ENCODE measurements around the gene COX6A1.
"Not testable (repeated sequence)": the region's sequence is repeated elsewhere in the genome, so short reads cannot be mapped to it uniquely, and the experiment has no call there.

Gene COX6A1

DNA sequence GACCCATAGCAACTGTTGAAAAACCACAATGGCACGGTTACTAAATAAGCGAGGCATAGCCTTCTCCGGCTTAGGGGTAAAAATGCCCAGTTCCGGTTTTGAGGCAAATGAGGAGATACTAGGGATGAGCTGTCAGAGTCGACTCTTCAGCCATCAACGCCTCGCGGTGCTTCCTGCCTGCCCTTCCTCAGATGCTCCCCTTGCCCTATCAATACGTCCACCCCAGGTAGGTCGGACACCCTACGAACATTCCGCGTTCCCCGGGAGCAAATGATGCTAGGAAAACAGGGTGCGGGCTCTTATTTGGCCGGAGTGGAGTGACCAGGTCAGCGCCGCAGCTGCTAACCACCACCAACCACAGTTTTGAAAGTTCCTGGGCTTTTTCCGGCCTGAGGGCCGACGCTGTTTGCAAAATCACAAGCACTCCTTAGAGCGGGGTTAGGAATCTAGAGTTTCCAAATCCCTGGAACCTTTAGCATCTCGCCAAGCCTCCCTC is 30.5 kb downstream of the COX6A1 start:
- peak; percentile 43 for DNase-seq

DNA sequence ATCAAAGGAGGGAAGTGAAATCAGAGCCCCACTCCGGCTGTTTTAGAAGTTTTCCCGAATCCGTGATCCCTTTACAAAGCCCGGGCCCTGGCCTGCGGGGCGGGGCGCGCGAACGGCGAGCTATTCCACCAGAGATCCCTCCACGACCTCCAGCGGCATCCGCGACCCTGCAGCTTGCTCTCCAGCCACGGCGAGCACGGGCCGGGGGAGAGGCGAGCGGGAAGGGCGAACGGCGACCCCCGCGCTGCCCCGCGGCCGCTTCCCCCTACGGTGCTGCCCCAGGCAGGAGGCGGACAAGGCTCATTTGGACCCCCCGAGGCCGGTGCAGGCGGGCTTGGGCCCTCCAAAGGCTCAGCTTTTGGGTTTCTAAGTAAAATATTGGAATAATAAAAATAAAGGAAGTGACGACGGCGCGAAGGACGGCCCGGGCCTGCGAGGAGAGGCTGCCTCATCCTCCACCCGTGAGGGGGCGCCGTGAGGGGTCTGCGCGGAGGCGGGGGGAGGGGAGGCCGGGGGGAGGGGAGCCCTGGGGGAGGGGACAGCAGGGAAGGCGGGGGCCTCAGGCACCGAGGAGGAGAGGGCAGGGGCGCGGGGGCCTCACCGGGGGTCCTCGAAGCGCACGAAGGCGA is 31.0 kb downstream of the COX6A1 start:
- DNase-seq: peak; percentile 67

DNA sequence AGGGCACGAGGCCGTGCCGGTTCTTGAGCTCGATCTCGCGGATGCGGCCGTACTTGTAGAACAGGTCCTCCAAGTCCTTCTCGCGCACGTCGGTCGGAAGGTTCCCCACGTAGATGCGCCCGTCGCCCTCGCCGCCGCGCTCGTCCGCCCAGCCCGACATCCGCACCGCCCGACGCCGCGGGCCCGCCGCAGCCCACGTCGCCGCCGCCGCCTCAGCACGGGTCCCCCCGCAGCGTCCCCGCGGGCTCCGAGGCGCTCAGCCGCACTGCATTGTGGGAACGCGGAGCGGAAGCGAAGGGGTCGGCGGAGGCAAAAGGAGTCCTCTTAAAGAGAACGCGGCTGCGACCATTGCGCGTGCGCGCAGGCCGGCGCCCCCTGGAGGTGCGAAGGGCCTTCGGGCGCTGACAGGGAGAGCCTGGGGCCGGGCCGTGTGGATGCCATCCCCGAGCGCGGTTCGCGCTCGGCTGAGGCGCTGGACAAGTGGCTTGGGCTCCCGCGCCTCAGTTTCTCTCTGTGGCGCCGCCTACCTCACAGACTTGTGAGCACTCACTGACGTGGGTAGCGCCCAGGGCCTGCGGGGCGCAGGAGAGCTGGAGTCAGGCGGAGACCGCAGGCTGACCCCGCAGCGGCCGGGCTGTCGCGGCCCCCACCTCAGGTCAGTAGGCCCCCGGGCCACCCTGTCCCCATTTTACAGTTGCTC is 31.7 kb downstream of the COX6A1 start, which contains the start of gene SRSF9:
SRSF9 (minus strand) TSS at position 299 of the 700 bp plus-strand sequence; CDS start at position 160, 139 bp downstream.
- peak; percentile 96 for DNase-seq

DNA sequence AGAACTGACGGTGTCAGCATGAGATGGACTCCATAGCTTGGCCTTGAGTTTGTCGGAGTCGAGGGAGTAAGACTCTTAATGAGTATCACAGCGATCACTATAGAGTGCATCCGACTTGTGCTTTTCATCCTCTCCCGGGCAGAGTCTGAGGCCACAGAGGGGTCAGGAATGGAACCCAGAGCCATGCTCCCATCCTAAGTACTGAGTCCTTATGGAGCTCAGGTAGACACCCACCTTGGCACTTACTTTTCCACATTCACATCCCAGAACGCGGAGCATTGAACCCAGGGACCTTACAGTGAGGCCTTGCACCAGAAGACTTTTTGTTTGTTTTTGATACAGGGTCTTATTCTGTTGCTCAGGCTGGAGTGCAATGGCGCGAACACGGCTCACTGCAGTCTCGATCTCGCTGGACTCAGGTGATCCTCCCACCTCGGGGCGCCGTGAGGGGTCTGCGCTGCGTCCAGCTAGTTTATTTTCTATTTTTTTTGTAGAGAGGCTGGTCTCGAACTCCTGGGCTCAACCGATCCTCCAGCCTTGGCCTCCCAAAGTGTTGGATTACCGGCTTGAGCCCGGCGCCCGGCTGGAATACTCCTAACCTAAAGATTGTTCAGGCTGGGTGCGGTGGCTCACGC is 32.4 kb downstream of the COX6A1 start:
- no peak for DNase-seq

DNA sequence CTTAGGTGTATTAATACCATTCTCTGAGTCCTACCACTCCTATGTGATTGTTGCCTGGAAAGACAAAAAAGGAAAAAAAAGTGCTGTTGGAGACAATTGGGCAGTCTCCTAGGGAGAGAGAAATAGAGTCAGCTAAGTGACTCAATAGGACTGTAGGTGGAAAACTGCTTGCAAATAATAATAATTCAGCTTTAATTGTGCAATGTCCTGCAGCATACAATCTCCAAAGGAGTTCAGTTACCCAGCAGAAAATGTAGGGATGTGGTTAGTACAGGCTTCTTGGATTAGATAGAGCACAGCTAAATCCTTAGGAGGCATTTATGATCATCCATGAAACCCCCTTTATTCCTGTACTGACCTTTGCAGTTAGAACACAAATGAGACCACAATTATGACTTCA is 34.6 kb downstream of the COX6A1 start:
- DNase-seq: no peak

DNA sequence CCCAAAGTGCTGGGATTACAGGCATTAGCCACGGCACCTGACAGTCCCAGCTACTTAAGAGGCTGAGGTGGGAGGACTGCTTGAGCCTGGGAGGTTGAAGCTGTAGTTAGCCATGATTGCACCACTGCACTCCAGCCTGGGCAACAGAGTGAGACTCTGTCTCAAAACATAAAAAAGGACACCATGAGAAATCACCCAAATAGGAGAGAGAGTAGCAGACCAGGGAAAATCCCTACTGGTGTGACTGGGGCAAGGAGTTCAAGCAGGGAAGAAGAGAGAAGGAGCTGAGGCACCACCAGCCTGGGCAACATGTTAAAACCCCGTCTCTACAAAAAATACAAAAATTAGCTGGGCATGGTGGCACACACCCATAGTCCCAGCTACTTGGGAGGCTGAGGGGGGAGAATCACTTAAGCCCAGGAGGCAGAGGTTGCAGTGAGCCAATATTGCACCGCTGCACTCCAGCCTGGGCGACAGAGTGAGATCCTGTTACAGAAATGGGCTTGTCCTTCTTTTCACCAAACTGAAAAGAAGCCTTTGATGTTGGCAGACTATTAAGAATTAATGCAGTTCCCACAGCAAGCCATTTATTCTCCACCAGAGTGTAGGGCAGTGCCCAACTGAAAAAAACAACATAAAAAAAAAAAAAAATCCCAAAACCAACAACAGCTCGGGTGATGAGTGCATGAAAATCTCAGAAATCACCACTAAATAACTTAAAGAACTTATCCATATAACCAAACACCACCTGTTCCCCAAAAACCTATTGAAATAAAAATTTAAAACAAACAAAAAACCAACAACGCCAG is 36.1 kb downstream of the COX6A1 start:
- no peak for DNase-seq

DNA sequence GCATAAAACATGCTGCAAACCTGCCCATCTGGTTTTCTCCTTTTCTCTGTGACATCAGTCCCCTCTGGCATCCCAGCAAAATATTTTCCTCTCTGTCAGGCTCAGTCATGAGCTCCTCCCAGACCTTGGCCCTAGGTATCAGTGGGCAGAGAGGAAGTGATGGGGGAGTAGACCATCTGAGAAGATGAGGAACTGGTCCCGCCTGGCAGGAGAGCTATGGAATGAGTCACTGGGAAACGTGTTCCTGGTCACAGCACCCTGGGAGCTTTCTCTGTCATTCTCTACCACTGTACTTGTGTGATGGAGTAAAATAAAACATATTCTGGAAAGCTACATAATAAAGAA is 36.7 kb downstream of the COX6A1 start:
- DNase-seq: peak; percentile 42

DNA sequence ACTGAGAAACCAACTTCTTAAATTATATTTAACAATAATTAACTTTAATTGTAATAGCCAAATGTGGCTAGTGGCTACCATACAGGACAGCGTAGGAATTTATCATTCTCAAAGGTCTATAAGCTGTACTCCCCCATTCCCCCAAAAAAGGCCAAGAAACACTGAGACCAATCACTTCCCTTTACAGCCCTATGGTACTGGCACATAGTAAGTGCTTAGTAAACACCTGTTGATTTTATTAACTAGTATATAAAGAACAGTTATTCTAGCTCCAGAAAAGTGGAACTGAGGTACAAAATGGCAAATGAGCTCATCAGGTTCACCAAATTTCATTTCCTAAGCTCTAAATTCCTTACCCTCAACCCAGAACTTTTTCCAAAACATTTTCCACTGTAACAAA is 37.7 kb downstream of the COX6A1 start:
- no peak for DNase-seq

DNA sequence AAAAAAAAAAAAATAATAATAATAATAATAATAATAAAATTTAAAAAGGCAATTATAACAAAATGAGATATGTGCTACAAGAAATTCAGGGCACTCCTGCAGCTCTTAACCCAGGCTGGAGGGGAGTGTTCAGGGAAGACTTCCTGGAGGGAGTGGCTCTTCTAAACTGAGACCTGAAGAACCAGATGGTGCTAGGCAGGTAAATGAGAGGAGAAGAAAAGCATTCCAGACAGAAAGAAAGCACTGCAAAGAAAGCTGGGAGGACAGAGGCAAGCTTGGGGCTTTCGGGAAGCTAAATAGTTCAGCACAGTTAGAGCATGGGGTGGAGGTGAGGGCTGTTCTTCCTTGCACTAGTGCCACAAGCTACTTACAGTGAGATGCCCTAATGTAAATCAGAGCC is 41.5 kb downstream of the COX6A1 start:
- DNase-seq: no peak

DNA sequence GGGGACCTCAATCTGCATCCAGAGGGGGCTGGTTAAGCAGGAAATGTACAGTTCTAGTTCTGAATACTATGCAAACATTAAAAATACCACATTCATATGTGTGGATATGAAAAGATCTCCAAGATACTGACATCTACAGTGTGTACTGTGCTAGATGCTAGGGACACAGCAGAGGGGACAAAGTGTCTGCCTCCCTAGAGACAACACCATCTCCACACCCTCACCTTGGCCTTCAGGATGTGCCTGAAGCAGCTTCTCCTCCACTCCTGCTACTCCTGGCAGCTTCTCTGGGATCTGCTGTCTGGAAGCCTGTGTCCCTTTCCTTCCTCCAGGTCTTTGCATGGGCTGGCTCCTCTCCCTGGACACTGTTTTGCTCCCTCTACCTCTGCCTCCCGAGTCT is 42.3 kb downstream of the COX6A1 start:
- DNase-seq: no peak

DNA sequence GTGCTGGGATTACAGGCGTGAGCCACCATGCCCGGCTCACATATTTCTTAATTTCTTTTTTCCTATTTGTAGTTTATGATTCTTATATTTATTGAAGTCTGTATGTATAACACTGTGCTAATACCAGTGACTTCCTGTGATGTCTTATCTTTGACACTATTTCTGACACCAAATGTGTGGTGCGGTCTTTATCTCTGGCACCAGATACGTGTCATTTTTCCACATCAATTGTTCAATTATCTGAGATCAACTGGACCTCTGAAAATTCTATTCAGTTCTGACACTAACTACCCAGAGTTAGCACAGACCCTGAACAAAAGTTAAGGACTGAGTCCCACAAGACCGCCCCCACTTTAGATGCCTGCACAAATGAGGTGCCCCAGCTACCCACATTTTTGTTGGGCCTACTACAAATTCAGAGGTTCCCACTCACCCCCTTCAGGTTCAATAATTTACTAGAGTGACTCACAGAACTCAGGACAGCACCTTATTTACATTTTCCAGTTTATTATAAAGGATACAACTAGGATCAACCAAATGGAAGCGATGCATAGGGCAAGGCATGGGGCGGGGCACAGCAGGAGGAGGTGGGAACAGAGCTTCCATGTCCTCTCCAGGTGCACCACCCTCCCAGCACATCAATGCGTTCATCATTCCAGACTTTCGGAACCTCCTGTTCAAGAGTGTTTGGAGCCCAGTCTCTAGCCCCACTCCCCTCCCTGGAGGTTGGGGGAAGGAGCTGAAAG is 43.3 kb downstream of the COX6A1 start:
- DNase-seq: no peak

DNA sequence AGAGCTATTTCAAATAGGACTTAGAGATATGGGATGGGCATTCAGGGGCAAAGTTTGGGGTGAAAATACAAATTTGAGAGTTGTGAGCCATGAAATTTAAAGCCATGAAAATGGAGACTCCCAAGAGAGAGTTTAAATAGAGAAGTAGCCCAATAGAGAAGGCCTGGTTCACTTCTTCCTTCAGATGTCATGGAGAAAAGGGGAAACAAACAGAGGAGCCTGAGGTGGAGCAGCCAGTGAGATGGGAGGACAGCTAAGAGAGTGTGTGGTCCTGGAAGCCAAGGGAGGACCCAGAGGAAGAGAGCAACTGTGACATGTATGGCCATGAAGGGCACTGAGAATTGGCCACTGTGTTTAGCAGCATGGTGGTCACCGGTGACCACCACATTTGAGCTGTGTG is 45.7 kb downstream of the COX6A1 start:
- no peak for DNase-seq

DNA sequence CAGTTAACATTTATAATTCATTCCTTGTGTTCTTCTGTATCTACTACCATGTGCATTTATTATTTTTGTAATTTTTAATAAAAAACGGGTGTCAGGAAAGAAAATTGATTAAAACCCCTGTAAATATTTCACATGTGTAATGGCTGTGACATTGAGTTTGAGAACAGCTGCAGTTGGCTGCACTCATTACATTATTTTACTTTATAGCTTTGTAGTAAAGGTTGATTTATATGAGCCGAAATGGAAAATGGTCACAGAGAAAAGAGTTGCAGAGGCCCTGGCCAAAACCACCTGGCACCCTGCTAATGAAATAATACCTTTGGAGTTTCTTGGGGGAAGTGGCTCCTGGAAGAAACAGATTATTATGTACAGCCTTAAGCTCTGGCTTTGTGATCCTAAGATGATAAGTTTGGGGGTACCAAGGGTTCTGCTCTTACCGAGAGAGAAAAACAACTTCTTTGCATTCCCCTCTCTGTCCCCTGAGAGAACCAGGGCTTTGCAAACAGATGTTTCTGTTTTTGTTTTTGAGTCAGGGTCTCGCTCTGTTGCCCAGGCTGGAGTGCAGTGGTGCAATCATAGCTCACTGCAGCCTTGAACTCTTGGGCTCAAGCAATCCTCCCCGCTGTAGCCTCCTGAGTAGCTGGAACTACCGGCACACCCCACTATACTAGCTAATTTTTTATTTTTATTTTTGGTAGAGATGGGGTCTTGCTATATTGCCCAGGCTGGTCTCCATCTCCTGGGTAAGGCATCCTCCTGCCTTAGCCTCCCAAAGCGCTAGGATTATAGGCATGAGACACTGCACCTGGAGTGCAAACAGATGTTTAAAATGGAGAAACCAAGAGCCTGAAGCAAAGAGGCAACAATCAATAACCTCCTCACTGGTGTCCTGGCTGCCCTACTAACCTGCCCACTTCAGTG is 48.3 kb downstream of the COX6A1 start:
- no peak for DNase-seq

DNA sequence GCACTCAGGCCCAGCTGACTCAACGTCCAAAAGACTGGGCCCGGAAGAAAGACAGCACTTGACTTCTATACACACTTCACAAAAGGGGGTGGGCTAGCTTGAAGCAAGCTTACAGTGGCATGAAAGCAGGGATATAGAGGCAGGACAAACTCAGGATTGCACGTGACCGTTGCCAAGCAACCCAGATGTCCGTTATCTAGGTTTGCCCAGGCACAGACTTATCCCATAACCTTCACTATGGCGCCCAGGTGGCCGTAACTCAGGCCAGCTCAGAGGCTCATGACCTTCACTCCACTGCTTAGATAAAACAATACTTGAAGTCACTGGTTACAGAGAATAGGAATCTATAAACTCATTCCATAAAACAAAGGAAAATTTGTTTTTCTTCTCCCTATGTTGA is 49.6 kb downstream of the COX6A1 start:
- DNase-seq: not testable (repeated sequence)

DNA sequence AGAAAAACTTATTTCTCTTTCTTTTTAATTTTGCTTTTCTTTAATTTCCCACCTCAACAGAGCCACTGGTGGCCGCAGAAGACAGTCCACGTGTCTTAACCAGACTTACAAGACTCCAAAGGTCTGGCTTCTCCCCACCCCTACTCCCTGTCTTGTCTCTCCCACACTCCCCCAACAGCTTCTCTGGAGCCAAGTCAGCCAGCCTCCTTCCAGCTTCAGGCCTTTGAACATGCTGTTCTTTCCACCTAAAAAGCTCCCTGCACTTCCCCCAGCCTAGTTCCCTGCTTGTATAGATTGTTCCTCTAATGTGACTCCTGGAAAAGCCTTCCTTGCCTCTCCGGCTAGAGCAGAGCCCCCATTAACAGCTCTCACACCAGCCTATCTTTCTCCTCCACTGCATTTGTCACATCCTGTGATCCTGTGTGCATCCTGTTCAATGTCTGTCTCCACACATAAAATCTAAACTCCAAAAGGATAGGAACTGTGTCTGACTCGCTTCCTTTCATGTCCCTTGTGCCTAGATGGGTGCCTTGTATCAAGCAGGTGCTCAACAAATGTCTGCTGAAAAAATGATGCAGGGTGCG is 50.2 kb downstream of the COX6A1 start:
- DNase-seq: no peak

DNA sequence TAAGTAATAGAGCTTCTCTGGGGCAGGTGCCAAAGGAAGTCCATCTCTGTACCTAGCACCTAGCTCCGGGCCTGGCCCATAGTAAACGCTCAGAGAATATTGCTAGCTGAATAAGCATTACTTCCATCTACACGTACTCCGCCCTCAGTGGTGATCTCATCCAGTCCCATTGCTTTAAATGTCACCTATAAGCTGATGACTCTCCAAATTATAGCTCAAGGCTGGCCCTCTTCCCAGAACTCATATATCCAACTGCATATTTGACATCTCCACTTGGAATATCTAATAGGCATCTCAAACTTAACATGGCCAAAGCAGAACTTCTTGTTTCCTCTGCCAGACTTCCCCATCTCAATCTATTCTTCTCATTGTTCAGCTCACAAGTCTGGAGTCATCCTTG is 51.1 kb downstream of the COX6A1 start:
- DNase-seq: no peak

DNA sequence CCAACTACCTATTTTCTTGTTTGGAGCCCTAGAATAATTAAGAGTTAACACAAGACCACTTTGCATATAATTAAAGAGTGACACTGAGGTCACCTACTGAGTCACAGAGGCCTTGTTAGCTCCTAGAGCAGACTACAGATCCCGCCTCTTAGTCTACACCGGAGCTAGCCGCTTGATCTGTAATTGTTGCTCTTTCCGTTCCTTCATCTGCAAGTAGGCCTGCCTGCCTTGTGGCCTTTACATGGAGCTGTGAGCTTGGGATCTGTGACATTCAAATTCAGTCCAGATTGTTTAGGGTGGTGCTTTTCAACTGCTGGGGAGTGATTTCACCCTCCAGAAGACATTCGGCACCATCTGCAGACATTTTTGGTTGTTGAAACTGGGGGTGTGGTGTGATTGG is 52.4 kb downstream of the COX6A1 start:
- DNase-seq: no peak
